ENCODE results near the gene ZGRF1.
A peak's percentile ranks its signal among the peaks of the same experiment; 100 is the strongest.

The ZGRF1 gene

GRCh38 chr4:112545346-112545745 lies 91.4 kb downstream of the ZGRF1 start:
- DNase-seq, result no peak

- DNase-seq, result no peak
Measured at GRCh38 chr4:112540695-112541094, 96.0 kb downstream of the ZGRF1 start.

GRCh38 chr4:112536123-112536522 lies 100.6 kb downstream of the ZGRF1 start:
- DNase-seq, result no peak

- no peak for DNase-seq
Measured at GRCh38 chr4:112532267-112532666, 104.4 kb downstream of the ZGRF1 start.

- no peak for DNase-seq
Measured at GRCh38 chr4:112531146-112531545, 105.6 kb downstream of the ZGRF1 start.

- DNase-seq, result no peak
Measured at GRCh38 chr4:112526061-112526460, 110.6 kb downstream of the ZGRF1 start.

- peak; percentile 29 to 81 (median 60) for DNase-seq
Measured at GRCh38 chr4:112523764-112524505, 112.8 kb downstream of the ZGRF1 start.

GRCh38 chr4:112523008-112523721 lies 113.5 kb downstream of the ZGRF1 start:
- DNase-seq, result peak in 5 of 6 experiments; percentile 8 to 57 (median 17)

GRCh38 chr4:112522431-112522830 lies 114.3 kb downstream of the ZGRF1 start:
- DNase-seq, result peak in 1 of 6 experiments; percentile 9

- DNase-seq, result no peak
Measured at GRCh38 chr4:112521123-112522023, 115.3 kb downstream of the ZGRF1 start.

GRCh38 chr4:112520598-112521122 lies 116.0 kb downstream of the ZGRF1 start:
- peak in 1 of 6 experiments; percentile 8 for DNase-seq

- DNase-seq, result peak in 1 of 6 experiments; percentile 1
Measured at GRCh38 chr4:112519689-112520597, 116.8 kb downstream of the ZGRF1 start.

GRCh38 chr4:112518675-112519074 lies 118.0 kb downstream of the ZGRF1 start:
- DNase-seq, result no peak

- DNase-seq, result peak in 1 of 6 experiments; percentile 33
Measured at GRCh38 chr4:112517911-112518310, 118.8 kb downstream of the ZGRF1 start.

- DNase-seq, result peak in 2 of 6 experiments; percentile 8 to 18
Measured at GRCh38 chr4:112517067-112517634, 119.6 kb downstream of the ZGRF1 start.

GRCh38 chr4:112516471-112517066 lies 120.1 kb downstream of the ZGRF1 start:
- peak in 2 of 6 experiments; percentile 13 to 25 for DNase-seq

- DNase-seq, result no peak
Measured at GRCh38 chr4:112516066-112516470, 120.6 kb downstream of the ZGRF1 start, which contains the start of gene NEUROG2. Gene NEUROG2 (minus strand): TSS chr4:112516180. CDS start chr4:112515475, 705 bp downstream.

GRCh38 chr4:112515198-112516065 lies 121.3 kb downstream of the ZGRF1 start:
- DNase-seq, result peak; percentile 13 to 63 (median 22)

- no peak for DNase-seq
Measured at GRCh38 chr4:112514647-112515197, 122.0 kb downstream of the ZGRF1 start.
